HG03108 (cell line): ENCODE results near the gene POLR2H.

ENCODE experiments used
- ATAC-seq: cut with Tn5 transposase; IDR thresholded peaks from one replicate; pipeline ENCODE4 v1.9.1; 2021; ENCODE audit warnings: moderate library complexity; ENCODE audit not compliant: unreplicated experiment

The POLR2H gene

GRCh38 chr3:184361532-184361931 lies at the start of gene POLR2H, which contains the start of gene CLCN2:
Gene POLR2H (plus strand): TSS chr3:184361710. CDS start chr3:184363493, 1,783 bp downstream.
Gene CLCN2 (minus strand): TSS chr3:184361605. CDS start chr3:184361479, 126 bp downstream.
- peak; percentile 43 for ATAC-seq

- ATAC-seq: peak; percentile 90
These were observed 47.2 kb upstream of the POLR2H start, which contains the start of gene EIF4G1 for GRCh38 chr3:184314363-184314699. Gene EIF4G1 (plus strand): TSS chr3:184314606. CDS start chr3:184315797, 1,191 bp downstream.

- peak; percentile 34 for ATAC-seq
These were observed 46.6 kb upstream of the POLR2H start for GRCh38 chr3:184314700-184315542.

GRCh38 chr3:184315543-184315867 lies 46.0 kb upstream of the POLR2H start:
- ATAC-seq: no peak

- ATAC-seq: no peak
These were observed 45.4 kb upstream of the POLR2H start for GRCh38 chr3:184315871-184316661.

- no peak for ATAC-seq
These were observed 44.7 kb upstream of the POLR2H start for GRCh38 chr3:184316792-184317191.

- no peak for ATAC-seq
These were observed 44.3 kb upstream of the POLR2H start for GRCh38 chr3:184317201-184317600.

GRCh38 chr3:184320104-184320445 lies 41.4 kb upstream of the POLR2H start:
- ATAC-seq: no peak

- ATAC-seq: no peak
These were observed 39.8 kb upstream of the POLR2H start for GRCh38 chr3:184321666-184322065.

- no peak for ATAC-seq
These were observed 38.6 kb upstream of the POLR2H start for GRCh38 chr3:184322731-184323487.

GRCh38 chr3:184323696-184324095 lies 37.8 kb upstream of the POLR2H start:
- ATAC-seq: no peak

- no peak for ATAC-seq
These were observed 36.2 kb upstream of the POLR2H start for GRCh38 chr3:184325269-184325668.

- ATAC-seq: no peak
These were observed 35.7 kb upstream of the POLR2H start for GRCh38 chr3:184325715-184326369.

- ATAC-seq: no peak
These were observed 34.3 kb upstream of the POLR2H start for GRCh38 chr3:184327171-184327570.

- no peak for ATAC-seq
These were observed 33.0 kb upstream of the POLR2H start for GRCh38 chr3:184328516-184328915.

GRCh38 chr3:184332370-184333090 lies 29.0 kb upstream of the POLR2H start:
- no peak for ATAC-seq

GRCh38 chr3:184333190-184333589 lies 28.3 kb upstream of the POLR2H start:
- no peak for ATAC-seq

GRCh38 chr3:184333700-184334099 lies 27.8 kb upstream of the POLR2H start:
- ATAC-seq: no peak

GRCh38 chr3:184334470-184335158 lies 26.9 kb upstream of the POLR2H start:
- ATAC-seq: no peak

GRCh38 chr3:184335291-184335660 lies 26.2 kb upstream of the POLR2H start:
- ATAC-seq: peak; percentile 5
